GM12865 (cell line): ENCODE measurements around the gene FOXF2.

ENCODE experiments used
- DNase-seq: peaks from one replicate; pipeline ENCODE4 v3.0.0; 2010; ENCODE audit warnings: low read depth
- H3K4me3 ChIP-seq: 2 replicates; pipeline ENCODE4 v1.5.1; 2011; ENCODE audit warnings: mild to moderate bottlenecking, low read depth, low read length, control low read depth
- TF ChIP-seq, protein P1 (sequence below): IDR thresholded peaks from 2 replicates; pipeline ENCODE4 v1.5.1; 2011; ENCODE audit warnings: low read length, control low read depth, low read depth, inconsistent platforms; ENCODE audit not compliant: insufficient read depth; ENCODE audit errors: missing control alignments

Gene FOXF2

DNA sequence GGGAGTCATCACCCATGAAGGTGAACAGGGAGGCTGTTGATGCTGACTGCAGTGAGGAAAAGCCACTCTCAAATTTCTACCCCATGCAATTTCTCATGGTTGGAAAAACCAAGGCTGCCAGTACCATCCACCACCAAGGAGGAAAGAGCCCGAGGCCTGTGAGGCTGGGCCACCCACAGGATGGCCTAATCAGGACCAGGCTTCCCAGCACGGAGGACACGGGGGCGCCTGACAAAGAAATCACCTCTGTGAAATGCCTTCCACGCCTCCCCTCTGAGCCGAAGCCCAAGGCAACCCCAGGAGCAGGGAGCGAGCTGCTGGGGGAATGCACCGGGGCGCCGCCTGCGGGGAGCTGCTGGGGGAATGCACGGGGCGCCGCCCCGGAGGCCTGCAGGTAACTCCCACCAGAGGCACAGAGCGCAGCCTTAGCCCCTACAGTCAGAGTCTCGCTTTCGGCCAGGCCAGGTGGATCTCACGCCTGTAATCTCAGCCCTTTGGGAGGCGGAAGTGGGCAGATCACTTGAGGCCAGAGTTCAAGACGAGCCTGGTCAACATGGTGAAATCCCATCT lies 26.9 kb downstream of the FOXF2 start:
- no peak overlapping the region for H3K4me3 ChIP-seq
- DNase-seq = no peak
- TF ChIP-seq, protein P1, sequence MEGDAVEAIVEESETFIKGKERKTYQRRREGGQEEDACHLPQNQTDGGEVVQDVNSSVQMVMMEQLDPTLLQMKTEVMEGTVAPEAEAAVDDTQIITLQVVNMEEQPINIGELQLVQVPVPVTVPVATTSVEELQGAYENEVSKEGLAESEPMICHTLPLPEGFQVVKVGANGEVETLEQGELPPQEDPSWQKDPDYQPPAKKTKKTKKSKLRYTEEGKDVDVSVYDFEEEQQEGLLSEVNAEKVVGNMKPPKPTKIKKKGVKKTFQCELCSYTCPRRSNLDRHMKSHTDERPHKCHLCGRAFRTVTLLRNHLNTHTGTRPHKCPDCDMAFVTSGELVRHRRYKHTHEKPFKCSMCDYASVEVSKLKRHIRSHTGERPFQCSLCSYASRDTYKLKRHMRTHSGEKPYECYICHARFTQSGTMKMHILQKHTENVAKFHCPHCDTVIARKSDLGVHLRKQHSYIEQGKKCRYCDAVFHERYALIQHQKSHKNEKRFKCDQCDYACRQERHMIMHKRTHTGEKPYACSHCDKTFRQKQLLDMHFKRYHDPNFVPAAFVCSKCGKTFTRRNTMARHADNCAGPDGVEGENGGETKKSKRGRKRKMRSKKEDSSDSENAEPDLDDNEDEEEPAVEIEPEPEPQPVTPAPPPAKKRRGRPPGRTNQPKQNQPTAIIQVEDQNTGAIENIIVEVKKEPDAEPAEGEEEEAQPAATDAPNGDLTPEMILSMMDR = no peak

DNA sequence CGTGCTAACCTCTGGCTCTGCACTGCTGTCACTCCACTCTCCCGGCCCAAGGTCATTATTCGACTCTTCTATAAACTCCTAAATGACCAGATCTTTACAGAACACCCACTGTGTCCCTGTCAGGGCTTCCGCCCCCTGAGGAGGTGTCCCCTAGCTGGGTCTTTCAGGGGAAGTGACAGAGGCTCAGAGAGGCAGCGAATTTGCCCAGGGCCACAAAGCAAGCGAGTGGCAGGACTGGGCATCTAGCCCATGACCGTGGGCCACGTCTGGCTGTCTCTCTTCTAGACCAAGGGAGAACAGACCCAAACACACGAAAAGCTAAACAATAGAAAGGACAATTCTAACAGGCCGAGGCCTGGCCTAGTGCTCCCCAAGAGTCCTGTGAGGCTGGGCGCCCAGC lies 27.4 kb downstream of the FOXF2 start:
- TF ChIP-seq, protein P1 = no peak
- H3K4me3 ChIP-seq = no peak overlapping the region
- no peak for DNase-seq

DNA sequence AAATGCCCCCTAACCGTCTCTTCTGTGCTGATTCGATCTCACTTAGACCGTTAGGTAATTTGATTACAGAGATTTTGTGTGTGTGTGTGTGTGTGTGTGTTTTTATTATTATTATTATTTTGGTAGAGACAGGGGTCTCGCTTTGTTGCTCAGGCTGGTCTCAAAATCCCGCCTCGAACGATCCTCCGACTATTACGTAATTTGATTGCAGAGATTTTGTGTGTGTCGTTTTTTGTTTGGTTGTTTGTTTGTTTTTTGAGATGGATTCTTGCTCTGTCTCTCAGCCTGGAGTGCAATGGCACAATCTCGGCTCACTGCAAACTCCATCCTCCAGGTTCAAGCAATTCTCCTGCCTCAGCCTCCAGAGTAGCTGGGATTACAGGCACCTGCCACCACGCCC lies 28.3 kb downstream of the FOXF2 start:
- no peak for DNase-seq
- no peak overlapping the region for H3K4me3 ChIP-seq
- TF ChIP-seq, protein P1 = no peak

DNA sequence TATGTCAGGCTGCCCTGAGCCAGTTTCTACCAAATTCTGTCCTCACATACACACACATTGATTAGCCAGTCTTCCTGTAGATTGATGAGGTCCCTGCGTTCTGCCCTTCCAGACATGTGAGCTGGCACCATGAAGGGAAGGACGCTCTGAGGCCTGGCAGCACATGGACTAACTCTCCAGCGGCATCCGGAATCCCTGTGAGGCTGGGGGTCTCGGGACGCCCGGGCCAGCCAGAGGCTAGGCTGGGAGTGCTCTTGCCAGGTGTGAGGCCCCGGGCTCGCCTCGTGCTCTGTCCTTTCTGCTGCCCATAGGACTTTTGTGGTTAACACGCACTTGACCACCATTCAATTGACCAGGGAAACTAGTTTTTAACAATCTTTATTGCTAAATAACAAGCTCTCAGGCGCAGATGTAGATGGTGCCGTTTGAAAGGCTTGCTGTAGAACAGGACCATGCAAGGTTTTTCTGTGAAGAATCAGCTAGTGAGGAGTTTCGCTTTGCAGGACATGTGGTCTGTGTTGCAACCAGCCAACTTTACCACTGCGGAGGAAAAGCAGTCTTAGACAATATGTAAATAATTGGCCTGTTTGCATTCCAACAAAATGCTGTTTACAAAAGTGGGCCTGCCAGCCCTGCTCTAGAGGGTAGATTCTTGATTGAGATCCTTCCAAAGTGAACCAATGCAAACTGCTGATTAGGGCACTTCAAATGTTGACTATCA lies 29.3 kb downstream of the FOXF2 start:
- TF ChIP-seq, protein P1 = no peak
- no peak for DNase-seq
- no peak overlapping the region for H3K4me3 ChIP-seq

DNA sequence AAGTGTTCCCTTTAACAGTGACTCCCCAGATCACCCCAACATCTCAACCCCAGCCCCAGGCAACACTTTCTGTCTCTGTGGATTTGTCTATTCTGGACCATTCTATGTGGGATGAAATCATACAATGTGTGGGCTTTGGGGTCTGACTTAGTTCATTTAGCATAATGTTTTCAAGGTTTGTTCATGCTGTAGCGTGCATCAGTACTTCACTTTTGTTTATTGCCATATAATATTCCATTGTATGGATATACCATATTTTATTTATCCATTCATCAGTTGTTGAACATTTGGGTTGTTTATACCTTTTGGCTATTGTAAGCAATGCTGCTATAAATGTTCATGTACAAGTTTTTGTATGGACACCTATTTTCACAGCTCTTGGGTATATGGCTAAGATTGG lies 31.0 kb downstream of the FOXF2 start:
- H3K4me3 ChIP-seq = no peak overlapping the region
- no peak for DNase-seq
- TF ChIP-seq, protein P1 = no peak

DNA sequence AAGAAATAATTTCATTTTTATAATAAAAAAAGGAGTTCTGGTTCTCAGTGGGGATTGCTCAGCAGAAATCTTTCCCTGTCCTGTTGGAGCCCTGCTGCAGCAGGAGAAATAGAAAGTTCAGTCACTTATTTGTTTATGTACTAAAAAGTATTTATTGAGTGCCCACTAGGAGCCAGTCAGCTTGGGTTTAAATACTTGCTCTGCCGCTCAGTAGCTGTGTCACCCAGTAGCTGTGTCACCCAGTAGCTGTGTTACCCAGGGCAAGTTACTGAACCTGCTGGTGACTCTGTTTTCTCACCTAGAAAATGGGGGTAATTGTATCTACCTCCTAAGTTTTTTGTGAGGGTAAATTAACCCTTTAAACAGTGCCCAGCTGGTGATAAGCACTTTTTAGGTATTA lies 32.9 kb downstream of the FOXF2 start:
- DNase-seq = no peak
- TF ChIP-seq, protein P1 = no peak

DNA sequence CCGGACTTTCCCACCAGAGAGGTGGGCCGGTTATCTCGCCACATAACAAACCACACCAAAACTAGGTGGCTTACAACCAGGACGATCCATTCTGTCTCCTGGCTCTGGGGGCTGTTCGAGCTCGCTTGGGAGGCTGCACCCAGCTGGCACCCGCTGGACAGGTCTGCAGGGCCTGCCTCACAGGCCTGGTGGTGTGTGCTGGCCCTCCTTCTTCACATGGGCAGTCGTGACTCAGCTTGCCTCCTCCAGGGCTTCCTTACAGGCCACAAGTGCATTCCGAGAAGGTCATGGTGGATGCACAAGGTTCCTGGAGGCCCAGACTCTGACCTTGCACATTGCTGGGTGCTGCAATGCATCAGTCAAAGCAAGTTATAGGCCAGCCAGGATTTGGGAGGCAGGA lies 34.2 kb downstream of the FOXF2 start:
- TF ChIP-seq, protein P1 = no peak
- no peak overlapping the region for H3K4me3 ChIP-seq
- no peak for DNase-seq

More for the DNA sequence above, 32.9 kb downstream of the FOXF2 start:
- no peak overlapping the region for H3K4me3 ChIP-seq
